OCI-M2 (cell line): ENCODE data around the gene TBX1.

Experiments
- DNase-seq: peaks from one replicate; lab custom pipeline; 2025; ENCODE audit not compliant: unreplicated experiment; lab: John Stamatoyannopoulos, UW

The TBX1 gene

GRCh38 chr22:19810381-19811201, 50.0 kb downstream of the TBX1 start:
- DNase-seq, result no peak

GRCh38 chr22:19811211-19811621, 50.6 kb downstream of the TBX1 start:
- no peak for DNase-seq

- DNase-seq, result no peak
Measured at GRCh38 chr22:19811811-19812771, 51.5 kb downstream of the TBX1 start.

- no peak for DNase-seq
Measured at GRCh38 chr22:19812910-19813309, 52.3 kb downstream of the TBX1 start.

GRCh38 chr22:19814428-19814827, 53.9 kb downstream of the TBX1 start:
- no peak for DNase-seq

GRCh38 chr22:19815093-19815822, 54.7 kb downstream of the TBX1 start:
- DNase-seq, result no peak

- DNase-seq, result no peak
Measured at GRCh38 chr22:19815823-19816290, 55.3 kb downstream of the TBX1 start.

GRCh38 chr22:19816372-19817119, 56.0 kb downstream of the TBX1 start:
- DNase-seq, result no peak
